Ascending aorta (tissue), 2 donors: ENCODE data around the gene SCGB1A1. TPM values are rescaled to one million over a fixed set of nuclear protein-coding genes. Genes with fewer than 3 reads are reported as not detected.

Experiments
- DNase-seq, 2 donors: peaks; one replicate each; pipeline ENCODE4 v3.0.0-alpha.2; 2019; ENCODE audit warnings: low spot score in 2 of 2
- H3K27ac ChIP-seq, 2 donors: fragments of 200-600 bp; sonication (generic); one replicate each; pipeline ENCODE4 v1.5.1; 2016 to 2017; ENCODE audit warnings: mild to moderate bottlenecking in 1 of 2
- H3K27me3 ChIP-seq: fragments of 200-600 bp; sonication (generic); one replicate; pipeline ENCODE4 v1.5.1; 2017
- H3K36me3 ChIP-seq, 2 donors: fragments of 200-600 bp; sonication (generic); one replicate each; pipeline ENCODE4 v1.5.1; 2016
- H3K4me1 ChIP-seq, 2 donors: fragments of 200-600 bp; sonication (generic); one replicate each; pipeline ENCODE4 v1.5.1; 2016 to 2017; ENCODE audit warnings: mild to moderate bottlenecking in 1 of 2
- H3K4me3 ChIP-seq, 2 donors: fragments of 200-600 bp; sonication (generic); one replicate each; pipeline ENCODE4 v1.5.1; 2016 to 2017; ENCODE audit warnings: mild to moderate bottlenecking in 1 of 2
- H3K9me3 ChIP-seq, 2 donors: fragments of 200-600 bp; sonication (generic); one replicate each; pipeline ENCODE4 v1.5.1; 2016
- intact Hi-C: fragments of 100-400 bp; cut with DNase I; formaldehyde crosslinking; loops from one replicate; pipeline ENCODE4 v1.15.1; 2023
- total RNA-seq: library from RNA; depleted of rRNA; stranded (reverse); fragments of >200 nt; gene quantifications from one replicate; pipeline ENCODE4 v1.1.0, GENCODE V29; 2016
- TF ChIP-seq, protein P1 (sequence below), 3 experiments: fragments of 200-600 bp in 2 of 3; fragments of 450-650 bp in 1 of 3; sonication (generic) in 2 of 3; IDR thresholded peaks; one replicate each; pipeline ENCODE4 v1.5.1; 2016 to 2019; ENCODE audit warnings: antibody characterized with exemption in 3 of 3, mild to moderate bottlenecking in 1 of 3, moderate library complexity in 1 of 3

The SCGB1A1 gene
- total RNA-seq, 1 donor from 2014 or later, result not detected

DNA sequence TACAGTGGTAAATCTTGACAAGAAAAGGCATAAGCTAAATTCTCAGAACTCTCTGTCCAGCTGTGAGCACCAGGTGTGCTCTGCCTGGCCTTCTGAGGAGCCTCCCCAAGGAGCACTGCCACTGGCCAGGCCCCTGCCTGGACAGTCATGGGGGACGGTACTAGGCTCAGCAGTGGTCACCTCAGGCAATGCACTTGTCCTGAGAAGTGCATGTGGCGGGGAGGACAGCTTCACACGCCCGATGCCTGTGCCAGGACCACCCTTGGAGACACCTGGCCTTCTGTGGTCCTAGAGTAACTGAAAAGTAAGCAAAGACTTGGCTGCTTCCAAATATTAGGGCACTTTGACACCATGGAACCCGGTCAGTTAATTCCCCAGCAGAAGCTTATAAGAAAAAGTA lies 28.6 kb upstream of the SCGB1A1 start:
- intact Hi-C loops, result no loop called here
- H3K4me3 ChIP-seq, result no peak overlapping the region
- DNase-seq, result no peak

DNA sequence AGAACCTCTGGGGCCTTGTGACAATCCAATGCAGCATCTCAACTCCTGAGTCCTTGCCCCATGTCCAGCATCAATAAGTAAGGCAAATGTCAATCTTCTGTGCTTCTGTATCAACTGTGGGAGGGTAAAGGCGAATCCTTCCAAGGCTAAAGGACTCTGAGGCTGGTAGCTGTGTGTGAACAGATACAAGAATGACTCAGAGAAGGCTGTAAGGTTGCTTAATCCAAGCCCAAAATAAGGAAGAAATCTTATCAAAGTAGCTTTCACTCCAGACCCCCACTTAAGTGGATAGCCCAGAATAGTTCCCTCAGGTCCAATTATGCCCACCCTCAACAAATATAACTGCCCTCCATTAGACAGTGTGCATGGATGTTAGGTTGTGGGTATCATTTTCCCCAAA lies 28.1 kb upstream of the SCGB1A1 start:
- H3K27me3 ChIP-seq, result no peaks in the 10 kb centered on the region
- DNase-seq, result no peak
- no peaks in the 10 kb centered on the region for H3K36me3 ChIP-seq
- H3K4me3 ChIP-seq, result no peak overlapping the region
- H3K27ac ChIP-seq, result no peak overlapping the region
- intact Hi-C loops, result no loop called here
- no peaks in the 10 kb centered on the region for H3K9me3 ChIP-seq
- peaks cover 0 to 9% of the 10 kb centered on the region in 2 donors for H3K4me1 ChIP-seq
- TF ChIP-seq, protein P1, sequence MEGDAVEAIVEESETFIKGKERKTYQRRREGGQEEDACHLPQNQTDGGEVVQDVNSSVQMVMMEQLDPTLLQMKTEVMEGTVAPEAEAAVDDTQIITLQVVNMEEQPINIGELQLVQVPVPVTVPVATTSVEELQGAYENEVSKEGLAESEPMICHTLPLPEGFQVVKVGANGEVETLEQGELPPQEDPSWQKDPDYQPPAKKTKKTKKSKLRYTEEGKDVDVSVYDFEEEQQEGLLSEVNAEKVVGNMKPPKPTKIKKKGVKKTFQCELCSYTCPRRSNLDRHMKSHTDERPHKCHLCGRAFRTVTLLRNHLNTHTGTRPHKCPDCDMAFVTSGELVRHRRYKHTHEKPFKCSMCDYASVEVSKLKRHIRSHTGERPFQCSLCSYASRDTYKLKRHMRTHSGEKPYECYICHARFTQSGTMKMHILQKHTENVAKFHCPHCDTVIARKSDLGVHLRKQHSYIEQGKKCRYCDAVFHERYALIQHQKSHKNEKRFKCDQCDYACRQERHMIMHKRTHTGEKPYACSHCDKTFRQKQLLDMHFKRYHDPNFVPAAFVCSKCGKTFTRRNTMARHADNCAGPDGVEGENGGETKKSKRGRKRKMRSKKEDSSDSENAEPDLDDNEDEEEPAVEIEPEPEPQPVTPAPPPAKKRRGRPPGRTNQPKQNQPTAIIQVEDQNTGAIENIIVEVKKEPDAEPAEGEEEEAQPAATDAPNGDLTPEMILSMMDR (IDR thresholded peaks at IDR 0.05), result no peak

More for the DNA sequence above, 28.6 kb upstream of the SCGB1A1 start:
- TF ChIP-seq, protein P1 (IDR thresholded peaks at IDR 0.05), result no peak
- Histone ChIP-seq H3K4me1 (peaks cover 0 to 4% of the 10 kb centered on the region in 2 donors), H3K27ac (no peak overlapping the region), H3K36me3 (no peaks in the 10 kb centered on the region), H3K27me3 (no peaks in the 10 kb centered on the region), H3K9me3 (no peaks in the 10 kb centered on the region)

DNA sequence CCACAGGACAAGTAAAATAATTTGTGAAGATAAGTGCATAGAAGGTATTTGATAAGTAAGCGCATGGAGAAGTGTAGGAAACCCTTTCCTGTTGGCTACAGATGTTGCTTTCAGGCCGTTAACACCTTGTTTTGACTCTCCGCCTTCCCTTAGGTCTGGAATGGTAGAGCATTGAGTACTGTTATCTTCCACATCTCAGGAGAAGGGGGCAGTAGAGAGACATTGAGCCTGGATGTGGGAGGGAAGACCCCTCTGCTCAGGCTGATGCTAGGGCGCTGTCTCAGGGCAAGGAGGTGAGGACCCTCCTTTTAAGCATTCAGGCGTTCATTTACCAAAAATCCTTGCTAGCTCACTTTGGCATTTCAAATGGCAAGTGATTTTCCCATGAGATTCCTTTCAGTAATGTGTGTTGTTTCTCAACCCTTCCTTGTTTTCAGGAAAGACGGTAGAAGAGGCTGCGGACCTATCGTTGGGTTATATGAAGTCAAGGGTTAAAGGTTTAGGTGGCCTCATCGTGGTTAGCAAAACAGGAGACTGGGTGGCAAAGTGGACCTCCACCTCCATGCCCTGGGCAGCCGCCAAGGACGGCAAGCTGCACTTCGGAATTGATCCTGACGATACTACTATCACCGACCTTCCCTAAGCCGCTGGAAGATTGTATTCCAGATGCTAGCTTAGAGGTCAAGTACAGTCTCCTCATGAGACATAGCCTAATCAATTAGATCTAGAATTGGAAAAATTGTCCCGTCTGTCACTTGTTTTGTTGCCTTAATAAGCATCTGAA lies 27.0 kb upstream of the SCGB1A1 start:
- Histone ChIP-seq H3K27me3 (no peaks in the 10 kb centered on the region), H3K9me3 (no peaks in the 10 kb centered on the region), H3K27ac (no peak overlapping the region), H3K36me3 (no peaks in the 10 kb centered on the region), H3K4me3 (no peak overlapping the region), H3K4me1 (peaks cover 2 to 9% of the 10 kb centered on the region in 2 donors)
- TF ChIP-seq, protein P1 (IDR thresholded peaks at IDR 0.05), result no peak
- no peak for DNase-seq
- intact Hi-C loops, result no loop called here

DNA sequence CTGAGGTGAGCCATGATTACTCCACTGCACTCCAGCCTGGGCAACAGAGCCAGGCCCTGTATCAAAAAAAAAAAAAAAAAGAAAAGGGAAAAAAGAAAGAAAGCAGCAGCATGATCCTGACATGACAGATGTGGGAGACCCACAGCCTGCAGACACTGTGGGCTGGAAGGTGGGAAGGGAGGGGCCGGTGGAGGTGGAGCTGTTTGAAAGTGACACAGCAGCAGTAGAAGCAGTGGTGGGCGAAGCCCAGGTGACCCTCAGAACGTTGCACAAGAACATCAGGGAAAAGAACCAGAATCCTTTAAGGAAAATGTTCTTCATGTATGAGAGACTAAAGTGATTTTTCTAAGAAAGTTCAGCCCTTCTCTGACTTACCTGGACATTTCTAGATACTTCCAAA lies 26.3 kb upstream of the SCGB1A1 start:
- no peak for DNase-seq
- H3K4me1 ChIP-seq, result peaks cover 3 to 9% of the 10 kb centered on the region in 2 donors
- no peaks in the 10 kb centered on the region for H3K27me3 ChIP-seq
- no peak overlapping the region for H3K4me3 ChIP-seq
- no peak overlapping the region for H3K27ac ChIP-seq
- H3K9me3 ChIP-seq, result no peaks in the 10 kb centered on the region
- H3K36me3 ChIP-seq, result no peaks in the 10 kb centered on the region
- TF ChIP-seq, protein P1 (IDR thresholded peaks at IDR 0.05), result no peak
- intact Hi-C loops, result no loop called here

DNA sequence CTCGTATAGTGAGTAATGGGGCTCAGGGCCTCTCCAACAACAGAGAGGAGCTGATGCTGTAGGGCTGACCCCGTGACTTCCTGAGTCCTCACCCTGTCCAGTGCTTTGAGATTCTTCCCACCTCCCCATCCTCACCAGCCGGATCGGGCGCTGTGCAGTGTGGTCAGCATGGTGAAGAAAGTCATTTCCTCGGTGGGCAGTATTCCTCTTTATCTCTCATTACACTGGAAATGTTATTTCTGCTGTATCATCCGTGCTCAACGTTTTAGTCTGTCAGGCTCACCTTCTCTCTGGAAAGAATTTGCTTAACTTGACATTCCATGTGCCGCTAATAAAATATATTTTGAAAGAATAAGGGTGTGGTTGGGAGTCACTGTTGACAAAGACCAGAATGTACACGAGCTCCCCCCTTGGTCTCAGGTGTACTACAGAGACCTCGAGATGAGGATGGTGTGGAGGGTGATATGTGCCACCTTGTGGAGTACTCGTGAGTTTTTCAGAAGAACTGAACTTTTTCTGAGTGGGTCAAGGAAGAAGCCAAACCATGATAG lies 25.7 kb upstream of the SCGB1A1 start:
- Histone ChIP-seq H3K27ac (no peak overlapping the region), H3K36me3 (no peaks in the 10 kb centered on the region)

More for the DNA sequence above, 25.7 kb upstream of the SCGB1A1 start:
- TF ChIP-seq, protein P1 (IDR thresholded peaks at IDR 0.05), result no peak
- Histone ChIP-seq H3K4me1 (peaks cover 3 to 9% of the 10 kb centered on the region in 2 donors), H3K4me3 (no peak overlapping the region), H3K9me3 (no peaks in the 10 kb centered on the region), H3K27me3 (no peaks in the 10 kb centered on the region)
- intact Hi-C loops, result no loop called here
- DNase-seq, result no peak
